Neural cell (in vitro differentiated cells): ENCODE results near the gene CD200R1L.

ENCODE experiments used
- CTCF ChIP-seq: fragments of 450-650 bp; IDR thresholded peaks from 2 replicates; pipeline ENCODE4 v1.5.1; 2014; ENCODE audit warnings: antibody characterized with exemption, mild to moderate bottlenecking, moderate library complexity; ENCODE audit not compliant: poor library complexity, severe bottlenecking
- EZH2 ChIP-seq: fragments of 200-600, 300-800 bp; shearing (Covaris generic), sonication (generic); IDR thresholded peaks from 2 replicates; pipeline ENCODE4 v1.6.1; 2014; ENCODE audit warnings: antibody characterized with exemption, low read length, borderline replicate concordance, mild to moderate bottlenecking; ENCODE audit not compliant: insufficient read depth, poor library complexity, severe bottlenecking
- MXI1 ChIP-seq: fragments of 450-650 bp; conservative IDR thresholded peaks from 2 replicates; pipeline ENCODE4 v1.6.1; 2014; ENCODE audit warnings: antibody characterized with exemption, mild to moderate bottlenecking; ENCODE audit not compliant: poor library complexity, severe bottlenecking
- POLR2AphosphoS5 ChIP-seq: IDR thresholded peaks from 2 replicates; pipeline ENCODE4 v1.6.1; 2012
- RAD21 ChIP-seq: fragments of 450-650 bp; conservative IDR thresholded peaks from 2 replicates; pipeline ENCODE4 v1.6.1; 2014; ENCODE audit warnings: antibody characterized with exemption, mild to moderate bottlenecking, moderate library complexity
- REST ChIP-seq: IDR thresholded peaks from 2 replicates; pipeline ENCODE4 v1.6.1; 2012; ENCODE audit warnings: borderline replicate concordance
- SMC3 ChIP-seq: fragments of 450-650 bp; conservative IDR thresholded peaks from 2 replicates; pipeline ENCODE4 v1.6.1; 2014; ENCODE audit warnings: antibody characterized with exemption, mild to moderate bottlenecking, moderate library complexity; ENCODE audit not compliant: poor library complexity

GRCh38 chr3:112873632-112874031, 27.0 kb upstream of the CD200R1L start:
- TF ChIP-seq CTCF (no peak), POLR2AphosphoS5 (no peak), EZH2 (no peak), RAD21 (no peak), SMC3 (no peak), REST (no peak), MXI1 (no peak)
